Body of pancreas (tissue), 4 donors: ENCODE measurements around the gene CD58. TPM values are rescaled to one million over a fixed set of nuclear protein-coding genes. Genes with fewer than 3 reads are reported as not detected.

Experiments used
- ATAC-seq: fragments of 150-250 bp; one replicate; pipeline ENCODE4 v1.9.1; 2016
- DNase-seq, 4 donors: peaks; one replicate each; pipeline ENCODE4 v3.0.0-alpha.2; 2019
- H3K27ac ChIP-seq, 4 donors: fragments of 200-600 bp; sonication (generic); 1 replicate in 3 of 4; 2 replicates in 1 of 4; pipeline versions ENCODE4 v1.5.1 to v1.6.1; 2016 to 2019; ENCODE audit warnings: mild to moderate bottlenecking in 1 of 4, mixed read lengths in 1 of 4, moderate library complexity in 1 of 4
- H3K27me3 ChIP-seq, 2 donors: fragments of 200-600 bp; sonication (generic); one replicate each; pipeline ENCODE4 v1.6.0; 2016; ENCODE audit warnings: mild to moderate bottlenecking in 1 of 2
- H3K36me3 ChIP-seq, 2 donors: fragments of 200-600 bp; sonication (generic); replicated peaks in 1 of 2; 2 replicates each; pipeline ENCODE4 v1.5.1; 2016; ENCODE audit warnings: low read depth in 2 of 2; ENCODE audit not compliant: insufficient read depth in 1 of 2
- H3K4me1 ChIP-seq: fragments of 200-600 bp; sonication (generic); one replicate; pipeline ENCODE4 v1.6.0; 2016
- H3K4me3 ChIP-seq, 2 donors: fragments of 200-600 bp; sonication (generic); 1 replicate in 1 of 2; 2 replicates in 1 of 2; pipeline ENCODE4 v1.5.1; 2016 to 2019
- H3K9me3 ChIP-seq, 3 donors: fragments of 200-600 bp; sonication (generic); 1 replicate in 2 of 3; 2 replicates in 1 of 3; pipeline ENCODE4 v1.5.1; 2016
- POLR2A ChIP-seq, 3 donors: fragments of 450-650 bp; IDR thresholded peaks; one replicate each; pipeline ENCODE4 v1.6.1; 2016; ENCODE audit warnings: antibody characterized with exemption in 3 of 3, mild to moderate bottlenecking in 2 of 3
- WGBS, 2 donors: methylation state at CpG; one replicate each; pipeline ENCODE4 v1.1.5; 2017; 5-methylcytosine and 5-hydroxymethylcytosine counted together
- intact Hi-C: fragments of 100-400 bp; cut with DNase I; formaldehyde crosslinking; loops from one replicate; pipeline ENCODE4 v1.15.1; 2023
- total RNA-seq, 2 donors: library from RNA; depleted of rRNA; stranded (reverse); fragments of >200 nt; gene quantifications; one replicate each; pipeline ENCODE4 v1.1.0, GENCODE V29; 2016
- TF ChIP-seq, protein P1 (sequence below), 7 experiments: fragments of 450-650 bp in 4 of 7; fragments of 200-600 bp in 3 of 7; sonication (generic) in 3 of 7; IDR thresholded peaks; one replicate each; pipeline ENCODE4 v1.5.1; 2016 to 2019; ENCODE audit warnings: antibody characterized with exemption in 7 of 7

Gene CD58
- total RNA-seq, 2 donors from 2014 or later = 6.6 to 15.0 TPM

GRCh38 chr1:116506132-116507004 lies 64.5 kb downstream of the CD58 start:
- DNase-seq = no peak
- TF ChIP-seq, protein P1, sequence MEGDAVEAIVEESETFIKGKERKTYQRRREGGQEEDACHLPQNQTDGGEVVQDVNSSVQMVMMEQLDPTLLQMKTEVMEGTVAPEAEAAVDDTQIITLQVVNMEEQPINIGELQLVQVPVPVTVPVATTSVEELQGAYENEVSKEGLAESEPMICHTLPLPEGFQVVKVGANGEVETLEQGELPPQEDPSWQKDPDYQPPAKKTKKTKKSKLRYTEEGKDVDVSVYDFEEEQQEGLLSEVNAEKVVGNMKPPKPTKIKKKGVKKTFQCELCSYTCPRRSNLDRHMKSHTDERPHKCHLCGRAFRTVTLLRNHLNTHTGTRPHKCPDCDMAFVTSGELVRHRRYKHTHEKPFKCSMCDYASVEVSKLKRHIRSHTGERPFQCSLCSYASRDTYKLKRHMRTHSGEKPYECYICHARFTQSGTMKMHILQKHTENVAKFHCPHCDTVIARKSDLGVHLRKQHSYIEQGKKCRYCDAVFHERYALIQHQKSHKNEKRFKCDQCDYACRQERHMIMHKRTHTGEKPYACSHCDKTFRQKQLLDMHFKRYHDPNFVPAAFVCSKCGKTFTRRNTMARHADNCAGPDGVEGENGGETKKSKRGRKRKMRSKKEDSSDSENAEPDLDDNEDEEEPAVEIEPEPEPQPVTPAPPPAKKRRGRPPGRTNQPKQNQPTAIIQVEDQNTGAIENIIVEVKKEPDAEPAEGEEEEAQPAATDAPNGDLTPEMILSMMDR (IDR thresholded peaks at IDR 0.05) = no peak
- TF ChIP-seq POLR2A (IDR thresholded peaks at IDR 0.05) = no peak
- no peaks in the 10 kb centered on the region for H3K9me3 ChIP-seq
- H3K4me1 ChIP-seq = no peaks in the 10 kb centered on the region
- H3K36me3 ChIP-seq = no peaks in the 10 kb centered on the region
- no peak overlapping the region for H3K4me3 ChIP-seq
- no peak for ATAC-seq
- H3K27ac ChIP-seq = no peak overlapping the region
- WGBS, 2 donors = 79 to 93% methylated on average over 7 of the region's 7 CpGs
- H3K27me3 ChIP-seq = no peaks in the 10 kb centered on the region
- intact Hi-C loops = no loop called here

GRCh38 chr1:116504308-116505156 lies 66.3 kb downstream of the CD58 start:
- no peak overlapping the region for H3K4me3 ChIP-seq
- DNase-seq = peak in 2 of 4 donors; percentile 37 to 81
- H3K9me3 ChIP-seq = no peaks in the 10 kb centered on the region
- WGBS, 2 donors = 71 to 82% methylated on average over 8 of the region's 8 CpGs
- H3K27me3 ChIP-seq = no peaks in the 10 kb centered on the region
- H3K27ac ChIP-seq = peak overlapping the region in 1 of 4 donors; percentile 66
- no peaks in the 10 kb centered on the region for H3K4me1 ChIP-seq
- TF ChIP-seq, protein P1 (IDR thresholded peaks at IDR 0.05) = no peak
- TF ChIP-seq POLR2A (IDR thresholded peaks at IDR 0.05) = no peak
- H3K36me3 ChIP-seq = no peaks in the 10 kb centered on the region
- intact Hi-C loops = no loop called here
- peak; percentile 40 for ATAC-seq

DNA sequence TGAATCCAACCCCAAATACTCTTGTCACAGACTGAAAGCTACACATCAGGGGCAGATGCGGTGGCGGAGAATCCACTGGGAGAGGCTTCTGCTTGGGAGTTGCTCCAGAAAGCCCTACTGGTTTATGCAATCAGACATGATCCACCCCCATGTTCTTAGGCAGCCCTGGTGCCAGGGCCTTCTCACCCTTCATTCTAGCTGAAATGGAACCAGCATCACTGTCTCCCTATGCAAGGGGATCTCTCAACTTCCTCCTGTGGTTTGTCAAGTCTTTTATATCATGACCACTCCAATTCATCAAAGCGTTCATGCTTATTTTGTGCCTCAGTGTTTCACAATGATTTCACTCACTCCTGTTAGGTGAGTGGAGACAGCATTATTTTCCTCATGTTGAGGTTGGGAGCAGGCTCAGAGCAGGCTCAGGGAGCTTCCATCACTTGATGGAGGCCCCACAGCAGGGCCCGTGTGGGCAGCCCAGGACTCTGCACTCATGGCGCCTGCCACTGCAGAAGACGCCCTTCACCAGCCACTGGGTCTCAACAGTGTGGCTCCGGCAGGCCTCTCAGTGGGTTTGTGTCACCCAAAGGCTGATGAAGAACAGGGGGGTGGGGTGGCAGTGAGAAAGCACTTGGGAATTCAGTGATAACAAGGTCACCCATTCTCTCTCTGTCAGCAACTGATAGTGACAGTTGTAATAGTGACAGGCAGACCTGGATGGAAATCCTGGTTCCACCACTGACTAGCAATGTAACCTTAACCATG lies 67.1 kb downstream of the CD58 start:
- intact Hi-C loops = no loop called here
- Histone ChIP-seq H3K36me3 (no peaks in the 10 kb centered on the region), H3K9me3 (no peaks in the 10 kb centered on the region), H3K27ac (peak overlapping the region in 1 of 4 donors; percentile 66), H3K4me3 (no peak overlapping the region), H3K4me1 (peaks cover 4% of the 10 kb centered on the region), H3K27me3 (no peaks in the 10 kb centered on the region)
- no peak for DNase-seq
- WGBS, 2 donors = 83 to 89% methylated on average over 4 to 7 of the region's 7 CpGs
- ATAC-seq = no peak
- TF ChIP-seq, protein P1 (IDR thresholded peaks at IDR 0.05) = no peak
- no peak for TF ChIP-seq POLR2A (IDR thresholded peaks at IDR 0.05)

DNA sequence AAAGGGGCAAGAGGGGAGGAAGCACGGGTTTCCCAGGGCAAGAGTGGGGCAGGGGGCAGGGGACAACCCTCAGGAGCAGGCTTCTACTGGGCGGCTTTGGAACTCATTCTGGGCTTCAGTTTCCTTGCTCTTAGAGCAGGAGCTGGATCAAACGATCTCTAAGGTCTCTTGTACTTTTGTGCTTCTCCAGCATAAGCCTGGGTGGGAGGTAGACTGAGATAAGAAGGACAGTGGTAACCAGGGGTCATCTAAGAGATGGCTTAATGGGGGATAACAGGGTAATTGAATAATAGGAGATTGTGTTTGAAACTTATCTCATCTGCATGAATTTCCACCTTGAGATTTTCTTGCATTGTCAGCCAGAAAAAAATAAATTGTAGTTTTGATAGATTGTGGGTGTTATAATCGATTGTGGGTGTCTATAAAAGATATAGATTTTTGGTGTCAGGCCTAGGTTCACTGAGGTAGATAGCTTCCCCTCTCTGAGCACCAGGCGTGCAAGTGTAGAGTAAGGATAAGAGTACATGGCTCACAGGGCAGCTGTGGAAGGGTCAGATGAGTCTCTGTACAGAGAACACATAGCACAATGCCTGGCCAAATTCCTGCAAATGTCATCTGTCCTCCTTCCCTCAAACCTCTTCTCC lies 68.0 kb downstream of the CD58 start:
- intact Hi-C loops = no loop called here
- H3K27me3 ChIP-seq = no peaks in the 10 kb centered on the region
- no peak for ATAC-seq
- no peak for TF ChIP-seq POLR2A (IDR thresholded peaks at IDR 0.05)
- TF ChIP-seq, protein P1 (IDR thresholded peaks at IDR 0.05) = no peak
- no peaks in the 10 kb centered on the region for H3K36me3 ChIP-seq
- 53 to 59% methylated on average over 5 of the region's 5 CpGs for WGBS, 2 donors
- H3K4me3 ChIP-seq = no peak overlapping the region
- no peaks in the 10 kb centered on the region for H3K9me3 ChIP-seq
- no peak overlapping the region for H3K27ac ChIP-seq
- peaks cover 13% of the 10 kb centered on the region for H3K4me1 ChIP-seq
- no peak for DNase-seq
